ENCODE results near the gene ABL1.
A peak's percentile ranks its signal among the peaks of the same experiment; 100 is the strongest.

Gene ABL1

GRCh38 chr9:130837643-130838042 lies 2.6 kb downstream of the ABL1 start:
- H3K9me3 ChIP-seq (ENCODE audit: control insufficient read depth in 5 of 5, low read length in 5 of 5) = no peaks in the 10 kb centered on the region
- H3K27me3 ChIP-seq (ENCODE audit: control insufficient read depth in 5 of 5, insufficient read depth in 4 of 5, low read length in 5 of 5) = no peaks in the 10 kb centered on the region
- no peaks in the 10 kb centered on the region for H3K36me3 ChIP-seq (ENCODE audit: control insufficient read depth in 5 of 5, insufficient read depth in 5 of 5, low read length in 5 of 5)
- peak overlapping the region; percentile 96 for H3K27ac ChIP-seq (ENCODE audit: low read depth, low read length)
- peak overlapping the region; percentile 53 to 98 (median 84) for H3K4me3 ChIP-seq (ENCODE audit: low read depth in 1 of 5, low read length in 5 of 5)
- H3K9ac ChIP-seq (ENCODE audit: low read length in 5 of 5) = peak overlapping the region in 2 of 5 donors; percentile 57 to 70
- peaks cover 5 to 74% (median 68%) of the 10 kb centered on the region in 5 donors for H3K4me1 ChIP-seq (ENCODE audit: control insufficient read depth in 5 of 5, insufficient read depth in 5 of 5, low read length in 5 of 5)

DNA sequence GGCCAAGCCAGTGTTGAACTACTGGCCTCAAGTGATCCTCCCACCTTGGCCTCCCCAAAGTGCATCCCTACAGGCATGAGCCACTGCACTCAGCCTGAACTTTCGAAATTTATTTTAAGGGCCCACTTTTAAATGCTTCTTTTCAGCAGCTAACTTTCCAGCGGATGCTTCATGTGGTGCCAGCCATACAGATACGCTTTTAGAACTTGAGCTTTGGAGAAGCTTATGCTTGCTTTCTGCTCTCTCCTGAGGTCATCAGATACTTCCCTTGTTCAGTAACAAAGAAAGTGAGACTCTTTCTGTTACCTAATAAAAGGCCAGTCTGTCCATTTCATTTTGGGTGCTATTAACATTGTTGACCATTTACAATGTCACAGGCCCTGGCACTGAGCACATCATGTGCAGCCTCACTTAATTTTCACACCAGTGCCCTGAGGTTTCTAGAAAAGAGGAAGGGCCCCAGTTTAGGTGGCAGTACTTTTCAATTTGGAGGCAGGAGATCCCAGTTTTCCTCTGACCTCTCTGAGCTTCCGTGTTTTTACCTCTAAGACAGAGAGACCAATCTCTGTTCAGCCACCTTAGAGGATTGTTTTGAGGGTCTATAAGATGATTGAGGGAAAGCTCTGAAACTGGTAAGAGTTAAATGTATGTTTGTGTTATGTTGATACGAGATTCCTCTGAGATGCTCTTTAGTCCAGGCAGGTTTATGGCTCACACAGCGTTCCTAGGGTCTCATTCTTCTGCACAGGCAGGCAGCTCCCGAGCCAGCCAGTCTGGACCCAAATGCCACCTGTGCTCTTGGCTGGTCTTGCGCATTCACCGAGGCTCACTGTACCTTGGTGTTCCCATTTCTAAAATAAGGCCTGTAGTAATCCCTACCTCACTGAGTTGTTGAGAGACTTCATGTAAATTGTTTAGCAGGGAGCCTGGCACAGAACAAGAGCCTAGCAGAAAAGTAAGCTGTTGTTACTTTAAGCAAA lies 4.4 kb downstream of the ABL1 start:
- Histone ChIP-seq H3K27me3 (ENCODE audit: control insufficient read depth in 5 of 5, insufficient read depth in 4 of 5, low read length in 5 of 5) (no peaks in the 10 kb centered on the region), H3K4me3 (ENCODE audit: low read depth in 1 of 5, low read length in 5 of 5) (peak overlapping the region in 1 of 5 donors; percentile 4), H3K4me1 (ENCODE audit: control insufficient read depth in 5 of 5, insufficient read depth in 5 of 5, low read length in 5 of 5) (peaks cover 6 to 77% (median 73%) of the 10 kb centered on the region in 5 donors), H3K9me3 (ENCODE audit: control insufficient read depth in 5 of 5, low read length in 5 of 5) (no peaks in the 10 kb centered on the region), H3K27ac (ENCODE audit: low read depth, low read length) (peak overlapping the region; percentile 40), H3K9ac (ENCODE audit: low read length in 5 of 5) (peak overlapping the region in 1 of 5 donors; percentile 43), H3K36me3 (ENCODE audit: control insufficient read depth in 5 of 5, insufficient read depth in 5 of 5, low read length in 5 of 5) (no peaks in the 10 kb centered on the region)

GRCh38 chr9:130842545-130842944 lies 7.5 kb downstream of the ABL1 start:
- peak overlapping the region in 1 of 5 donors; percentile 32 for H3K9ac ChIP-seq (ENCODE audit: low read length in 5 of 5)
- no peaks in the 10 kb centered on the region for H3K9me3 ChIP-seq (ENCODE audit: control insufficient read depth in 5 of 5, low read length in 5 of 5)
- H3K36me3 ChIP-seq (ENCODE audit: control insufficient read depth in 5 of 5, insufficient read depth in 5 of 5, low read length in 5 of 5) = no peaks in the 10 kb centered on the region
- H3K4me3 ChIP-seq (ENCODE audit: low read depth in 1 of 5, low read length in 5 of 5) = no peak overlapping the region
- H3K27me3 ChIP-seq (ENCODE audit: control insufficient read depth in 5 of 5, insufficient read depth in 4 of 5, low read length in 5 of 5) = no peaks in the 10 kb centered on the region
- peaks cover 14 to 81% (median 78%) of the 10 kb centered on the region in 5 donors for H3K4me1 ChIP-seq (ENCODE audit: control insufficient read depth in 5 of 5, insufficient read depth in 5 of 5, low read length in 5 of 5)
- H3K27ac ChIP-seq (ENCODE audit: low read depth, low read length) = peak overlapping the region; percentile 34

- Histone ChIP-seq H3K4me3 (ENCODE audit: low read depth in 1 of 5, low read length in 5 of 5) (no peak overlapping the region), H3K9me3 (ENCODE audit: control insufficient read depth in 5 of 5, low read length in 5 of 5) (no peaks in the 10 kb centered on the region), H3K27me3 (ENCODE audit: control insufficient read depth in 5 of 5, insufficient read depth in 4 of 5, low read length in 5 of 5) (no peaks in the 10 kb centered on the region), H3K36me3 (ENCODE audit: control insufficient read depth in 5 of 5, insufficient read depth in 5 of 5, low read length in 5 of 5) (no peaks in the 10 kb centered on the region), H3K4me1 (ENCODE audit: control insufficient read depth in 5 of 5, insufficient read depth in 5 of 5, low read length in 5 of 5) (peaks cover 16 to 80% (median 77%) of the 10 kb centered on the region in 5 donors), H3K9ac (ENCODE audit: low read length in 5 of 5) (no peak overlapping the region), H3K27ac (ENCODE audit: low read depth, low read length) (peak overlapping the region; percentile 100)
These were observed 8.2 kb downstream of the ABL1 start for GRCh38 chr9:130843049-130843908.

DNA sequence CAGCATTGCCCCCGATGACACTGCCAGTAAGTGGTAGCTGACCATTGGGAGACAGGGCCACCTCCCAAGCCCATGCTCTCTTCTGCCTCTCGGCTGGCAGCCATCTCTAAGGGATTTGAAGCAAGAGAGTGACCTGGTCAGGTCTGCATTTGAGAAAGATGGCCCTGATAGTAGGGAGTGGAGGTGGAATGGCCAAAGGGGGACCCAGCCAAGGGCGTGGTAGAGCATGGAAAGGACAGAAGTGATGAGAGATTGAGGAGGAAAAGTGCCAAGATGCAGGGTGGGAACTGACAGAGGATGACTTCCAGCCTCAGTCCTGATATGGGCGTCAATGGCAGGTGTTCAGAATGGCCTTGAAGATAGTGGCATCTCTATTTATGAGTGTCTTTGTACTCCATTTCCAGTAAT lies 9.0 kb downstream of the ABL1 start:
- H3K36me3 ChIP-seq (ENCODE audit: control insufficient read depth in 5 of 5, insufficient read depth in 5 of 5, low read length in 5 of 5) = no peaks in the 10 kb centered on the region
- peaks cover 16 to 78% (median 75%) of the 10 kb centered on the region in 5 donors for H3K4me1 ChIP-seq (ENCODE audit: control insufficient read depth in 5 of 5, insufficient read depth in 5 of 5, low read length in 5 of 5)
- no peaks in the 10 kb centered on the region for H3K9me3 ChIP-seq (ENCODE audit: control insufficient read depth in 5 of 5, low read length in 5 of 5)
- H3K27ac ChIP-seq (ENCODE audit: low read depth, low read length) = peak overlapping the region; percentile 100
- peak overlapping the region in 1 of 5 donors; percentile 23 for H3K9ac ChIP-seq (ENCODE audit: low read length in 5 of 5)
- no peak overlapping the region for H3K4me3 ChIP-seq (ENCODE audit: low read depth in 1 of 5, low read length in 5 of 5)
- H3K27me3 ChIP-seq (ENCODE audit: control insufficient read depth in 5 of 5, insufficient read depth in 4 of 5, low read length in 5 of 5) = no peaks in the 10 kb centered on the region

GRCh38 chr9:130845254-130845653 lies 10.2 kb downstream of the ABL1 start:
- H3K9me3 ChIP-seq (ENCODE audit: control insufficient read depth in 5 of 5, low read length in 5 of 5) = no peaks in the 10 kb centered on the region
- no peaks in the 10 kb centered on the region for H3K36me3 ChIP-seq (ENCODE audit: control insufficient read depth in 5 of 5, insufficient read depth in 5 of 5, low read length in 5 of 5)
- H3K9ac ChIP-seq (ENCODE audit: low read length in 5 of 5) = peak overlapping the region in 2 of 5 donors; percentile 39 to 84
- H3K4me3 ChIP-seq (ENCODE audit: low read depth in 1 of 5, low read length in 5 of 5) = peak overlapping the region in 3 of 5 donors; percentile 43 to 55 (median 55)
- peaks cover 16 to 72% (median 66%) of the 10 kb centered on the region in 5 donors for H3K4me1 ChIP-seq (ENCODE audit: control insufficient read depth in 5 of 5, insufficient read depth in 5 of 5, low read length in 5 of 5)
- H3K27me3 ChIP-seq (ENCODE audit: control insufficient read depth in 5 of 5, insufficient read depth in 4 of 5, low read length in 5 of 5) = no peaks in the 10 kb centered on the region
- peak overlapping the region; percentile 100 for H3K27ac ChIP-seq (ENCODE audit: low read depth, low read length)

- H3K9ac ChIP-seq (ENCODE audit: low read length in 5 of 5) = peak overlapping the region in 4 of 5 donors; percentile 55 to 94 (median 80)
- peak overlapping the region; percentile 100 for H3K27ac ChIP-seq (ENCODE audit: low read depth, low read length)
- H3K4me3 ChIP-seq (ENCODE audit: low read depth in 1 of 5, low read length in 5 of 5) = peak overlapping the region; percentile 11 to 55 (median 43)
- no peaks in the 10 kb centered on the region for H3K36me3 ChIP-seq (ENCODE audit: control insufficient read depth in 5 of 5, insufficient read depth in 5 of 5, low read length in 5 of 5)
- no peaks in the 10 kb centered on the region for H3K27me3 ChIP-seq (ENCODE audit: control insufficient read depth in 5 of 5, insufficient read depth in 4 of 5, low read length in 5 of 5)
- H3K9me3 ChIP-seq (ENCODE audit: control insufficient read depth in 5 of 5, low read length in 5 of 5) = no peaks in the 10 kb centered on the region
- peaks cover 16 to 75% (median 61%) of the 10 kb centered on the region in 5 donors for H3K4me1 ChIP-seq (ENCODE audit: control insufficient read depth in 5 of 5, insufficient read depth in 5 of 5, low read length in 5 of 5)
These were observed 10.9 kb downstream of the ABL1 start for GRCh38 chr9:130845901-130846481.

DNA sequence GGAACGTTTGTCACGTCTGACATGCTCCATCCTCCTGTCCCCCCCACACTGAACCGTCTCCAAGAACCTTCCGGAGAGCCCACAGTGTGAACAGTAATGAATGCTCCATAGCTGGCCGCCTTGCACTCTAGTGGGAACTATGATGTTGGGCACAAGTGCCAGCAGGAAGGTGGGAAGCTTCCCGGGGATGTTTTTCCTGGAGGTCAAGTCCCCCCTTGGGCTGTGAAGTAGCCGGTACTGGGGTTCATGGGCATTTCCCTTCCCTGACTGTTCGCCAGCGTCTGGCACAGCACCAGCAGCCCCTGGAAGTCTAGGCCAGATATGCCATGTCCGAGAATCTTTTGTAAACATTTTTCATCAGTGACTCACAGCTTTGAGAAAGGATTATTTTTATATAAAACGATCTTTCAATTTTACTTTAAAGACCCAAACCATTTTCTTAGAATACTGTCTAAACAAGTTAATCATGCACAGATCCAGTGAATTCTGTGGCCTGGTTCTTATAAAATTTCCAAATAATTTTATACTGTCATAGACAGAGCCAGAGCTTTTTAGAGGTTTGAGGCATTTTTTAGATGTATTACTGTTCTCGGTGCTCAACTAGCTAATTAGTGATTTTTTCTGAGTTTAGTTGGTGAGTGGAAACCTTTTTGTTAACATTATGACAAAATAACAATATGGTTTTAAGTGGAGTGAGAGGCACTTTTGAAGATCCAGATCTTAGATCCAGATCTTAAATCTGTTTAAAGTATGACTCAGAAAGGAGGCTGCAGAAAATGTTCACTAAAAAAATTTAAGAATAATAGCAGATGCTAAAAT lies 11.6 kb downstream of the ABL1 start:
- Histone ChIP-seq H3K4me3 (ENCODE audit: low read depth in 1 of 5, low read length in 5 of 5) (peak overlapping the region; percentile 11 to 55 (median 43)), H3K4me1 (ENCODE audit: control insufficient read depth in 5 of 5, insufficient read depth in 5 of 5, low read length in 5 of 5) (peaks cover 16 to 73% (median 59%) of the 10 kb centered on the region in 5 donors)

More for the DNA sequence above, 11.6 kb downstream of the ABL1 start:
- H3K36me3 ChIP-seq (ENCODE audit: control insufficient read depth in 5 of 5, insufficient read depth in 5 of 5, low read length in 5 of 5) = no peaks in the 10 kb centered on the region
- no peaks in the 10 kb centered on the region for H3K27me3 ChIP-seq (ENCODE audit: control insufficient read depth in 5 of 5, insufficient read depth in 4 of 5, low read length in 5 of 5)
- H3K9ac ChIP-seq (ENCODE audit: low read length in 5 of 5) = peak overlapping the region; percentile 55 to 94 (median 77)
- no peaks in the 10 kb centered on the region for H3K9me3 ChIP-seq (ENCODE audit: control insufficient read depth in 5 of 5, low read length in 5 of 5)
- peak overlapping the region; percentile 100 for H3K27ac ChIP-seq (ENCODE audit: low read depth, low read length)
